Heart left ventricle (tissue), 16 donors: ENCODE results near the gene KRTAP10-8. TPM values are rescaled to one million over a fixed set of nuclear protein-coding genes. Genes with fewer than 3 reads are reported as not detected.
"Not testable (repeated sequence)": the region's sequence is repeated elsewhere in the genome, so short reads cannot be mapped to it uniquely, and the experiment has no call there.

Experiments used
- ATAC-seq, 4 donors: fragments of 200-7000 bp; cut with Tn5 transposase; one replicate each; pipeline ENCODE4 v1.9.1; 2020 to 2022; ENCODE audit warnings: moderate library complexity in 4 of 4, mild to moderate bottlenecking in 3 of 4, moderate number of reproducible peaks in 1 of 4
- DNase-seq, 5 donors: peaks; one replicate each; pipeline ENCODE4 v3.0.0-alpha.2; 2020
- H3K27ac ChIP-seq, 12 donors: fragments of 200-600 bp; sonication (generic) in 4 of 12; one replicate each; pipeline versions ENCODE4 v1.5.0 to v1.8.0; 2016 to 2022; ENCODE audit warnings: mild to moderate bottlenecking in 2 of 12
- H3K27me3 ChIP-seq, 9 donors: fragments of 200-600 bp; sonication (generic) in 2 of 9; one replicate each; pipeline versions ENCODE4 v1.5.1 to v1.8.0; 2016 to 2022; ENCODE audit warnings: mild to moderate bottlenecking in 3 of 9
- H3K36me3 ChIP-seq, 9 donors: fragments of 200-600 bp; sonication (generic) in 2 of 9; one replicate each; pipeline versions ENCODE4 v1.5.0 to v1.8.0; 2018 to 2022; ENCODE audit warnings: mild to moderate bottlenecking in 2 of 9
- H3K4me1 ChIP-seq, 12 donors: fragments of 200-600 bp; sonication (generic) in 4 of 12; one replicate each; pipeline versions ENCODE4 v1.5.0 to v1.8.0; 2016 to 2022; ENCODE audit warnings: mild to moderate bottlenecking in 3 of 12
- H3K4me3 ChIP-seq, 12 donors: fragments of 200-600 bp; sonication (generic) in 4 of 12; one replicate each; pipeline versions ENCODE4 v1.5.0 to v1.8.0; 2017 to 2022; ENCODE audit warnings: mild to moderate bottlenecking in 9 of 12, moderate library complexity in 4 of 12
- H3K9me3 ChIP-seq, 12 donors: fragments of 200-600 bp; sonication (generic) in 4 of 12; one replicate each; pipeline versions ENCODE4 v1.5.0 to v1.8.0; 2016 to 2022; ENCODE audit warnings: mild to moderate bottlenecking in 1 of 12
- CTCF ChIP-seq, 12 donors: fragments of 200-600 bp; sonication (generic) in 4 of 12; IDR thresholded peaks; one replicate each; pipeline versions ENCODE4 v1.5.0 to v1.8.0; 2018 to 2022; ENCODE audit warnings: antibody characterized with exemption in 12 of 12, mild to moderate bottlenecking in 5 of 12
- POLR2A ChIP-seq, 2 donors: fragments of 450-650 bp; IDR thresholded peaks; one replicate each; pipeline ENCODE4 v1.6.1; 2017; ENCODE audit warnings: antibody characterized with exemption in 2 of 2, mild to moderate bottlenecking in 2 of 2, moderate library complexity in 2 of 2
- WGBS, 4 donors: extraction: QIAGEN DNeasy Blood & Tissue Kit in 2 of 4; methylation state at CpG; one replicate each; pipeline versions ENCODE4 v1.1.5 to v1.1.7; 2013 to 2018; 5-methylcytosine and 5-hydroxymethylcytosine counted together
- intact Hi-C, 10 donors: fragments of 100-400 bp; cut with DNase I; formaldehyde crosslinking; loops; one replicate each; pipeline versions ENCODE4 v1.11.1 to v1.14.2; 2022
- polyA plus RNA-seq, 2 donors: library from polyadenylated mRNA; stranded (reverse); fragments of 200-250 nt; gene quantifications; one replicate each; pipeline ENCODE4 v1.2.3, GENCODE V29; 2013
- total RNA-seq, 9 donors: library from RNA; depleted of rRNA in 2 of 9; stranded (reverse); fragments of >200 nt in 2 of 9; fragmentation: NEBNext Ultra II Directional in 3 of 9; extraction: Animal tissue kit (Norgen Biotek cat#: 25700) in 3 of 9; gene quantifications; one replicate each; pipeline versions ENCODE4 v1.1.0 to v1.2.4, GENCODE V29; 2016 to 2023
- donor health status: ischemic (EF 13 %, LVEDD 7.1; RV severe dilation, severe dysfunction).
- donor health status: healthy with polysubstance abuse.
- donor health status: DM: no; HTN: yes; CAD: no.
- donor health status: DM: no; HTN: no; CAD: no.
- donor health status: ischemic (EF 25% LVEDD 6.9; RV normal size, moderate dysfunction).
- donor health status: ischemic (EF 25% LVEDD 5.7; RV mildly dilated, moderate dysfunction).
- donor health status: healthy.
- donor health status: DM: yes; HTN: yes; CAD: no.
- donor health status: ischemic (EF 35%, LVEDD 5.7; RV mildly dilated, moderate dysfunction).
- donor health status: nonischemic (EF 11% LVEDD 7.7; RV severe dilation, severe dysfunction).
- donor health status: DM: yes; HTN: yes; CAD: no.
- donor health status: PGD.
- donor health status: ischemic (EF 29% LVEDD 5.4; RV normal size, mild dysfunction).
- donor health status: nonischemic (EF 23%, LVEDD 6.1; RV moderate dilation, normal function).

The KRTAP10-8 gene
- total and polyA plus RNA-seq, 11 donors = not detected

GRCh38 chr21:44658913-44659595 lies 47.2 kb downstream of the KRTAP10-8 start:
- Histone ChIP-seq H3K36me3 (no peaks in the 10 kb centered on the region), H3K27me3 (peaks cover 0 to 8% (median 0%) of the 10 kb centered on the region in 9 donors), H3K4me3 (no peak overlapping the region), H3K27ac (peak overlapping the region in 1 of 12 donors; percentile 74), H3K9me3 (peaks cover 0 to 17% (median 4%) of the 10 kb centered on the region in 12 donors), H3K4me1 (peaks cover 0 to 4% (median 0%) of the 10 kb centered on the region in 12 donors)
- intact Hi-C loops = no loop called here
- no peak for ATAC-seq
- TF ChIP-seq POLR2A (IDR thresholded peaks at IDR 0.05) (no peak), CTCF (IDR thresholded peaks at IDR 0.05) (no peak)
- 53 to 64% (median 56%) methylated on average over 11 of the region's 11 CpGs for WGBS, 4 donors
- no peak for DNase-seq

GRCh38 chr21:44661567-44661966 lies 49.7 kb downstream of the KRTAP10-8 start:
- intact Hi-C loops = loop anchor here in 1 of 10 donors (10.0 kb wide), 1 partner anchor 63 kb away; no protein-coding TSS in a partner anchor
- H3K4me3 ChIP-seq, H3K27ac ChIP-seq, ATAC-seq, H3K27me3 ChIP-seq, H3K4me1 ChIP-seq, DNase-seq, H3K36me3 ChIP-seq: not testable (repeated sequence)
- peaks cover 0 to 12% (median 0%) of the 10 kb centered on the region in 12 donors for H3K9me3 ChIP-seq
- whole genome bisulfite sequencing, 4 donors = 41 to 59% (median 54%) methylated on average over 7 of the region's 7 CpGs

Other genes starting within 250 kb of the KRTAP10-8 start
- 1 to 10 TPM; 1.7 to 5.3 (median 2.3) TPM for gene LRRC3, start 156.6 kb upstream of the KRTAP10-8 start, total RNA-seq
- 1 to 10 TPM; 1.4 to 5.8 TPM for gene LRRC3, start 156.6 kb upstream of the KRTAP10-8 start, polyA plus RNA-seq
- gene KRTAP10-1, start 71.9 kb upstream of the KRTAP10-8 start, total RNA-seq = not detected
- gene KRTAP10-1, start 71.9 kb upstream of the KRTAP10-8 start, polyA plus RNA-seq = not detected
- not detected for gene KRTAP10-2, start 60.6 kb upstream of the KRTAP10-8 start, total RNA-seq
- gene KRTAP10-2, start 60.6 kb upstream of the KRTAP10-8 start, polyA plus RNA-seq = not detected
- not detected for gene KRTAP10-3, start 53.3 kb upstream of the KRTAP10-8 start, total RNA-seq
- not detected for gene KRTAP10-3, start 53.3 kb upstream of the KRTAP10-8 start, polyA plus RNA-seq
- gene KRTAP10-4, start 38.4 kb upstream of the KRTAP10-8 start, total RNA-seq = not detected
- gene KRTAP10-4, start 38.4 kb upstream of the KRTAP10-8 start, polyA plus RNA-seq = not detected
- gene KRTAP10-5, start 31.5 kb upstream of the KRTAP10-8 start, total RNA-seq = not detected
- gene KRTAP10-5, start 31.5 kb upstream of the KRTAP10-8 start, polyA plus RNA-seq = not detected
- gene KRTAP10-6, start 19.6 kb upstream of the KRTAP10-8 start, total RNA-seq = not detected
- not detected for gene KRTAP10-6, start 19.6 kb upstream of the KRTAP10-8 start, polyA plus RNA-seq
- gene KRTAP10-7, start 11.5 kb upstream of the KRTAP10-8 start, total RNA-seq = not detected
- gene KRTAP10-7, start 11.5 kb upstream of the KRTAP10-8 start, polyA plus RNA-seq = not detected
- not detected for gene KRTAP10-9, start 15.0 kb downstream of the KRTAP10-8 start, total RNA-seq
- gene KRTAP10-9, start 15.0 kb downstream of the KRTAP10-8 start, polyA plus RNA-seq = not detected
- gene KRTAP10-10, start 25.3 kb downstream of the KRTAP10-8 start, total RNA-seq = not detected
- not detected for gene KRTAP10-10, start 25.3 kb downstream of the KRTAP10-8 start, polyA plus RNA-seq
- not detected for gene KRTAP10-11, start 34.3 kb downstream of the KRTAP10-8 start, total RNA-seq
- gene KRTAP10-11, start 34.3 kb downstream of the KRTAP10-8 start, polyA plus RNA-seq = not detected
- not detected for gene KRTAP12-4, start 42.6 kb downstream of the KRTAP10-8 start, total RNA-seq
- not detected for gene KRTAP12-4, start 42.6 kb downstream of the KRTAP10-8 start, polyA plus RNA-seq
- gene KRTAP12-3, start 45.9 kb downstream of the KRTAP10-8 start, total RNA-seq = not detected
- not detected for gene KRTAP12-3, start 45.9 kb downstream of the KRTAP10-8 start, polyA plus RNA-seq
- not detected for gene KRTAP12-2, start 54.8 kb downstream of the KRTAP10-8 start, total RNA-seq
- not detected for gene KRTAP12-2, start 54.8 kb downstream of the KRTAP10-8 start, polyA plus RNA-seq
- not detected for gene KRTAP12-1, start 70.1 kb downstream of the KRTAP10-8 start, total RNA-seq
- gene KRTAP12-1, start 70.1 kb downstream of the KRTAP10-8 start, polyA plus RNA-seq = not detected
- gene KRTAP10-12, start 85.1 kb downstream of the KRTAP10-8 start, total RNA-seq = not detected
- gene KRTAP10-12, start 85.1 kb downstream of the KRTAP10-8 start, polyA plus RNA-seq = not detected
- gene TSPEAR, start 99.5 kb downstream of the KRTAP10-8 start, total RNA-seq = 1 to 10 TPM in 3 of 9 donors, under 1 TPM in 4, not detected in 2; 0.07 to 2.5 (median 0.71) TPM
- 1 to 10 TPM in 1 of 2 donors, under 1 TPM in 1; 0.01 to 2.6 TPM for gene TSPEAR, start 99.5 kb downstream of the KRTAP10-8 start, polyA plus RNA-seq
- 10 to 100 TPM; 57.4 to 84.4 (median 71.4) TPM for gene UBE2G2, start 189.7 kb downstream of the KRTAP10-8 start, total RNA-seq
- gene UBE2G2, start 189.7 kb downstream of the KRTAP10-8 start, polyA plus RNA-seq = 10 to 100 TPM; 44.3 to 60.0 TPM
- 10 to 100 TPM; 68.2 to 83.0 (median 78.1) TPM for gene SUMO3, start 206.0 kb downstream of the KRTAP10-8 start, total RNA-seq
- 100 to 1,000 TPM in 1 of 2 donors, 10 to 100 TPM in 1; 22.0 to 108 TPM for gene SUMO3, start 206.0 kb downstream of the KRTAP10-8 start, polyA plus RNA-seq